Muscle layer of colon (tissue), 2 donors: ENCODE measurements around the gene KIF26A.
"Not testable (repeated sequence)": the region's sequence is repeated elsewhere in the genome, so short reads cannot be mapped to it uniquely, and the experiment has no call there.

ENCODE experiments used
- H3K27ac ChIP-seq: one replicate; pipeline ENCODE4 v1.7.0; 2013; ENCODE audit warnings: low read depth, mild to moderate bottlenecking, low read length, moderate library complexity
- H3K27me3 ChIP-seq, 2 donors: one replicate each; pipeline ENCODE4 v1.7.0; 2013; ENCODE audit warnings: low read length in 2 of 2, mild to moderate bottlenecking in 2 of 2; ENCODE audit not compliant: insufficient read depth in 2 of 2, control insufficient read depth in 1 of 2
- H3K36me3 ChIP-seq: one replicate; pipeline ENCODE4 v1.7.0; 2013; ENCODE audit warnings: mild to moderate bottlenecking, low read length; ENCODE audit not compliant: insufficient read depth
- H3K4me1 ChIP-seq: one replicate; pipeline ENCODE4 v1.7.0; 2013; ENCODE audit warnings: mild to moderate bottlenecking, low read length; ENCODE audit not compliant: insufficient read depth
- H3K4me3 ChIP-seq, 2 donors: one replicate each; pipeline ENCODE4 v1.7.0; 2013; ENCODE audit warnings: low read length in 2 of 2, low read depth in 1 of 2, mild to moderate bottlenecking in 1 of 2, moderate library complexity in 1 of 2
- H3K9ac ChIP-seq: one replicate; pipeline ENCODE4 v1.7.0; 2013; ENCODE audit warnings: low read length
- H3K9me3 ChIP-seq: one replicate; pipeline ENCODE4 v1.7.0; 2013; ENCODE audit warnings: mild to moderate bottlenecking, low read length
- donor health status: abdominal sarcoma.
- donor health status: Adenocarcinoma of cecum.

Gene KIF26A

DNA sequence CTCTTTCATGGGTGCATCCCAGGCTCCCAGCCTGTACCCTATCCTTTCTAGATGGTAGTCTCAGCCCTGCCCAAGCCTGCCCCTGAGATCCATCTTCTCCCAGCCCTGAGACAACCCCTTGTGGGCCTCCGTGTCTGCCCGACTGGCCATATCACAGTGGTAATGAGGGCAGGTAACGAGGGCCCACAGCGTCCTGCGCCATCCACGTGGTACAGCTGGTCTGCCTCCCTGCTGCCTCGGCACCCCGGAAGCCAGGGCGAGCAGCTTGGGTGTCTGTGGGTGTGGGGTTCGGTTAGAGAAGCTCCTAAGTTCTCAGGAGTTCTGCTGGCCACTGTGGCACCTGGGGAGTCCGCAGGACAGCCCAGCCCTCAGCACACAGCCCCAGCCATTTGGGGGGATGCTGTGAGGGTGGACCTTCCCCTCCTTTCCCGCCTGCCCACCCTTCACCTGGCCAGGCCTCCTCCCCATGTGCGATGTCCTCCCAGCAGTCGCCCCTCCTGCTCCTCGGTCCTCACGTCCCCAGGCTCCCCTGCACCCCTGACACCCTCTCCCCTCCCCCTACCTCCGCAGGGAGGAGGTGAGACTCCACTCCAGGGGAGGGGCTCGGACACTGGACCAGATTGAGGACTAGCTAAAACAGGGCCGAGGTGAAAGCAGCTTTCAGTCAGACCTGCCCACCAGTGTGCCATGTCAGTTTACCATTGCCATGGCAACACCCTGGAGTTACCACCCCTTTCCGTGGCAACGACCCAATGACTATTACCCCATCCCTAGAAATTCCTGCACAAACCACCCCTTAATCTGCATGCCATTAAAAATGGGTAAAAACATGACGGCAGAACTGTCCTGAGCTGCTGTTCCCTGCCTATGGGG, 69.0 kb downstream of the KIF26A start:
- no peak overlapping the region for H3K4me3 ChIP-seq
- no peak overlapping the region for H3K9ac ChIP-seq
- no peaks in the 10 kb centered on the region for H3K36me3 ChIP-seq
- no peaks in the 10 kb centered on the region for H3K9me3 ChIP-seq
- H3K27me3 ChIP-seq: peaks cover 0 to 3% of the 10 kb centered on the region in 2 donors
- H3K4me1 ChIP-seq: no peaks in the 10 kb centered on the region
- H3K27ac ChIP-seq: no peak overlapping the region

GRCh38 chr14:104208015-104208295, 69.6 kb downstream of the KIF26A start:
- not testable (repeated sequence) for H3K27me3 ChIP-seq, H3K27ac ChIP-seq, H3K36me3 ChIP-seq, H3K4me1 ChIP-seq, H3K9me3 ChIP-seq, H3K9ac ChIP-seq, H3K4me3 ChIP-seq

DNA sequence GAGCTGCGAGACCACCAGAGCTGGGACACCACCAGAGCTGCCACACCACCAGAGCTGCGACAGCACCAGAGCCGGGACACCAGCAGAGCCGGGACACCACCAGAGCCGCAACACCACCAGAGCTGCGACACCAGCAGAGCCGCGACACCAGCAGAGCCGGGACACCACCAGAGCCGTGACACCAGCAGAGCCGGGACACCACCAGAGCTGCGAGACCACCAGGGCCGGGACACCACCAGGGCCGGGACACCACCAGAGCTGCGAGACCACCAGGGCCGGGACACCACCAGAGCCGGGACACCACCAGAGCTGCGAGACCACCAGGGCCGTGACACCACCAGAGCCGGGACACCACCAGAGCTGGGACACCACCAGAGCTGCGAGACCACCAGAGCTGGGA, 69.9 kb downstream of the KIF26A start:
- H3K9ac ChIP-seq, H3K4me3 ChIP-seq, H3K4me1 ChIP-seq, H3K27me3 ChIP-seq, H3K9me3 ChIP-seq, H3K27ac ChIP-seq, H3K36me3 ChIP-seq: not testable (repeated sequence)

GRCh38 chr14:104209071-104209470, 70.7 kb downstream of the KIF26A start:
- H3K27me3 ChIP-seq, H3K36me3 ChIP-seq, H3K9ac ChIP-seq, H3K9me3 ChIP-seq, H3K4me3 ChIP-seq, H3K27ac ChIP-seq, H3K4me1 ChIP-seq: not testable (repeated sequence)

GRCh38 chr14:104209985-104210816, 71.8 kb downstream of the KIF26A start:
- Histone ChIP-seq H3K9ac (no peak overlapping the region), H3K36me3 (no peaks in the 10 kb centered on the region), H3K4me3 (no peak overlapping the region), H3K9me3 (no peaks in the 10 kb centered on the region), H3K27ac (no peak overlapping the region), H3K4me1 (no peaks in the 10 kb centered on the region), H3K27me3 (peaks cover 0 to 3% of the 10 kb centered on the region in 2 donors)

DNA sequence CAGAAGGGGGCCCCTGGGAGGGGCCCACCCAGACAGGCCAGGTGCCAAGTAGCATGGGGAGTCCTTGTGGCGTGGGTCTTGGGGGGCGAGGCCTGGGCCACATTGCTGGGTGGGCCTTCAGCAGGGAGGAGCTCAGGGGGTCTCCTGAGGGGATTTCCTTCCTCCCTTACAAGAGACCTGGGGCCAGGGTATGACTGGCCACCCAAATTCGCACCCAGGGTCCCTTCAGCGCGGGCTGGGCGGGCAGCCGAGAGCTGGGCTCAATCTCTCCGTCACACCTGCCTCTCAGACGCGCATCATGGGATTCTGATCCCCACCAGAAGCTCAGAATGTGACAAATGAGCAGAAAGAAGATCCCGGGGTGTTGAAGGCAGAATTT, 72.4 kb downstream of the KIF26A start:
- no peaks in the 10 kb centered on the region for H3K36me3 ChIP-seq
- H3K9me3 ChIP-seq: no peaks in the 10 kb centered on the region
- H3K4me3 ChIP-seq: no peak overlapping the region
- peaks cover 0 to 3% of the 10 kb centered on the region in 2 donors for H3K27me3 ChIP-seq
- no peak overlapping the region for H3K9ac ChIP-seq
- H3K4me1 ChIP-seq: no peaks in the 10 kb centered on the region
- H3K27ac ChIP-seq: no peak overlapping the region

GRCh38 chr14:104211215-104211614, 72.8 kb downstream of the KIF26A start:
- Histone ChIP-seq H3K27ac (no peak overlapping the region), H3K4me1 (no peaks in the 10 kb centered on the region), H3K9ac (no peak overlapping the region), H3K4me3 (no peak overlapping the region), H3K27me3 (peaks cover 0 to 3% of the 10 kb centered on the region in 2 donors), H3K36me3 (no peaks in the 10 kb centered on the region), H3K9me3 (no peaks in the 10 kb centered on the region)

- H3K4me3 ChIP-seq: no peak overlapping the region
- no peak overlapping the region for H3K27ac ChIP-seq
- H3K9ac ChIP-seq: no peak overlapping the region
- H3K9me3 ChIP-seq: no peaks in the 10 kb centered on the region
- no peaks in the 10 kb centered on the region for H3K4me1 ChIP-seq
- H3K27me3 ChIP-seq: peaks cover 0 to 3% of the 10 kb centered on the region in 2 donors
- no peaks in the 10 kb centered on the region for H3K36me3 ChIP-seq
These were observed 73.4 kb downstream of the KIF26A start for GRCh38 chr14:104211741-104212140.

DNA sequence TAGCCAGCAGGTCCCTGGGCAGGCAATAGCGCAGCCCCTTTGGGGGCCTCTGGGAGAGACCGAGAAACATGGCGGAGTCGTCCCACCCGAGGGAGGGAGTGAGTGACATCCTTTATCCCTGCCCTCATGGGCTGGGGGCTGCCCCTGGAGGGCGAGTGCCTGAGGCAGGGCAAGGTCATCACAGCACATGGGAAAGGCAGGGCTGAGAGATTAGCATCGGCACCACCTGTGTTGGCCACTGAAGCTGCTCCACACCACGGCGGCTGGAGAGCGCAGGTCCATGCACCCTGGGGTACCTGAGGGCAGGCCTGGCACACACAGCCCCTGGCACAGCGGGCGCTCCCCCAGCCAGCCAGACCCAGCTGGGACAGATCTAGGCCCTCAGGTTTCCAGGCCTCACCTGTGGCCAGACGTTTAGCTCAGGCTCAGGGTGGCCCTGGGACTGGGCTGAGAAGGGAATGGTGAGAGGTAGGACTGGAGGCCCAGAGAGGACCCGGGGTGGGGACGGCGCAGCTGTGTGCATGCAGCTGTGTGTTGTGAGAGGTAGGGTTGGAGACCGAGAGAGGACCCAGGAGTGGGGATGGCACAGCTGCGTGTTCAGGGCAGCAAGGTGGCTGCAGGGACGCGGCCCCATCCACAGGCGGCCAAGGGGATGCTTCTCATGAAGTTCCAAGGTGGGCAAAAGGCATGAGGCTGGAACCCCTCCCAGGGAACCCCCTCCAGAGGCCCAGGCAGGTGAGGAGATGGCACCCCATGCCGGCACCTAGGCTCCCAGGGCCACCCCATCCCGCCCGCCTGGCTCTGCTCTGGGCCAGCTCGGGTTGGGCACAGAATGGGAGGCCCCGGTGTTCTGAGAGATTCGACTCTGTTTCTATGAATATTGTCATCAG, 74.1 kb downstream of the KIF26A start:
- H3K9me3 ChIP-seq: no peaks in the 10 kb centered on the region
- no peaks in the 10 kb centered on the region for H3K36me3 ChIP-seq
- H3K9ac ChIP-seq: no peak overlapping the region
- no peak overlapping the region for H3K27ac ChIP-seq
- H3K4me1 ChIP-seq: no peaks in the 10 kb centered on the region
- peaks cover 0 to 3% of the 10 kb centered on the region in 2 donors for H3K27me3 ChIP-seq
- H3K4me3 ChIP-seq: no peak overlapping the region

GRCh38 chr14:104213301-104214034, 75.1 kb downstream of the KIF26A start:
- H3K9me3 ChIP-seq: no peaks in the 10 kb centered on the region
- no peak overlapping the region for H3K27ac ChIP-seq
- H3K9ac ChIP-seq: no peak overlapping the region
- no peaks in the 10 kb centered on the region for H3K36me3 ChIP-seq
- no peaks in the 10 kb centered on the region for H3K4me1 ChIP-seq
- H3K27me3 ChIP-seq: peaks cover 0 to 3% of the 10 kb centered on the region in 2 donors
- no peak overlapping the region for H3K4me3 ChIP-seq
